Loucy (cell line): ENCODE measurements around the gene FNDC7.

Experiments used
- H2AFZ ChIP-seq: fragments of 200-600 bp; sonication (generic); 2 replicates; pipeline ENCODE4 v1.6.0; 2016; ENCODE audit warnings: antibody characterized with exemption, mild to moderate bottlenecking, low read length, moderate library complexity
- H3F3A ChIP-seq: fragments of 200-600 bp; 2 replicates; pipeline ENCODE4 v1.6.0; 2016; ENCODE audit warnings: antibody characterized with exemption, low read depth, mild to moderate bottlenecking
- H3K27me3 ChIP-seq: fragments of 200-600 bp; sonication (generic); 2 replicates; pipeline ENCODE4 v1.6.1; 2014; ENCODE audit warnings: low read length, mild to moderate bottlenecking; ENCODE audit not compliant: insufficient read depth, poor library complexity, severe bottlenecking
- H3K36me3 ChIP-seq: fragments of 200-600 bp; sonication (generic); 2 replicates; pipeline ENCODE4 v1.6.1; 2016; ENCODE audit warnings: low read length; ENCODE audit not compliant: insufficient read depth
- H3K4me1 ChIP-seq: fragments of 200-600 bp; sonication (generic); 2 replicates; pipeline ENCODE4 v1.5.1; 2014; ENCODE audit warnings: low read length, mild to moderate bottlenecking; ENCODE audit not compliant: insufficient read depth, poor library complexity, severe bottlenecking
- H3K4me2 ChIP-seq: fragments of 200-600 bp; sonication (generic); 2 replicates; pipeline ENCODE4 v1.6.0; 2014; ENCODE audit warnings: antibody characterized with exemption, low read length, low read depth, mild to moderate bottlenecking; ENCODE audit not compliant: poor library complexity, severe bottlenecking
- H3K4me3 ChIP-seq: fragments of 200-600 bp; sonication (generic); 2 replicates; pipeline ENCODE4 v1.5.1; 2014; ENCODE audit warnings: low read length, mild to moderate bottlenecking, mixed read lengths; ENCODE audit not compliant: poor library complexity, severe bottlenecking
- H3K79me2 ChIP-seq: fragments of 200-600 bp; sonication (generic); 2 replicates; pipeline ENCODE4 v1.6.1; 2014; ENCODE audit warnings: low read length; ENCODE audit not compliant: insufficient read depth
- H3K9ac ChIP-seq: fragments of 200-600 bp; sonication (generic); 2 replicates; pipeline ENCODE4 v1.6.0; 2014; ENCODE audit warnings: mild to moderate bottlenecking, low read depth, low read length, moderate library complexity; ENCODE audit not compliant: poor library complexity, severe bottlenecking
- H3K9me2 ChIP-seq: fragments of 200-600 bp; sonication (generic); replicated peaks from 2 replicates; pipeline ENCODE4 v1.6.1; 2016; ENCODE audit warnings: low read depth, low read length, mixed read lengths
- H3K9me3 ChIP-seq: fragments of 200-600 bp; sonication (generic); 2 replicates; pipeline ENCODE4 v1.6.1; 2014; ENCODE audit warnings: mild to moderate bottlenecking, antibody characterized with exemption, low read length, low read depth; ENCODE audit not compliant: insufficient read depth
- H4K20me1 ChIP-seq: fragments of 200-600 bp; sonication (generic); 2 replicates; pipeline ENCODE4 v1.6.0; 2014; ENCODE audit warnings: antibody characterized with exemption, low read length, mild to moderate bottlenecking; ENCODE audit not compliant: insufficient read depth, poor library complexity, severe bottlenecking
- CTCF ChIP-seq: fragments of 200-600 bp; sonication (generic); conservative IDR thresholded peaks from 2 replicates; pipeline ENCODE4 v1.5.1; 2014; ENCODE audit warnings: mild to moderate bottlenecking, antibody characterized with exemption, low read length
- EZH2phosphoT487 ChIP-seq: fragments of 200-600 bp; IDR thresholded peaks from 2 replicates; pipeline ENCODE4 v1.6.1; 2018; ENCODE audit warnings: antibody characterized with exemption, mild to moderate bottlenecking, moderate library complexity, borderline replicate concordance

The FNDC7 gene

GRCh38 chr1:108746382-108747170 is 33.9 kb downstream of the FNDC7 start, which contains the start of gene STXBP3:
Gene STXBP3, plus strand, starts transcription at chr1:108746674. Its CDS starts 64 bp downstream, at chr1:108746738.
- Histone ChIP-seq H2AFZ (peak within 1 kb of the TSS; percentile 93), H3K79me2 (peaks cover 42% of the 10 kb centered on the region), H3K9ac (peak within 1 kb of the TSS; percentile 84), H3K4me2 (peak within 1 kb of the TSS; percentile 87), H3K36me3 (no peaks in the 10 kb centered on the region), H4K20me1 (peaks cover 24% of the 10 kb centered on the region), H3K9me3 (no peaks in the 10 kb centered on the region), H3K9me2 (no peaks in the 10 kb centered on the region), H3K4me1 (peaks cover 30% of the 10 kb centered on the region), H3F3A (no peaks in the 10 kb centered on the region), H3K4me3 (peak within 1 kb of the TSS; percentile 96), H3K27me3 (no peaks in the 10 kb centered on the region)
- TF ChIP-seq EZH2phosphoT487 = no peak
- TF ChIP-seq CTCF = peak; percentile 96

- Histone ChIP-seq H3K4me1 (peaks cover 35% of the 10 kb centered on the region), H2AFZ (peak overlapping the region; percentile 88), H3K4me2 (peak overlapping the region; percentile 87), H3K36me3 (no peaks in the 10 kb centered on the region), H3K9ac (peak overlapping the region; percentile 84), H3K9me3 (no peaks in the 10 kb centered on the region), H3F3A (no peaks in the 10 kb centered on the region), H3K4me3 (peak overlapping the region; percentile 96), H3K79me2 (peaks cover 42% of the 10 kb centered on the region), H4K20me1 (peaks cover 30% of the 10 kb centered on the region), H3K27me3 (no peaks in the 10 kb centered on the region), H3K9me2 (no peaks in the 10 kb centered on the region)
- TF ChIP-seq EZH2phosphoT487 (no peak), CTCF (no peak)
Measured at GRCh38 chr1:108747171-108747850, 34.6 kb downstream of the FNDC7 start.

- Histone ChIP-seq H3K4me3 (peak overlapping the region; percentile 96), H4K20me1 (peaks cover 33% of the 10 kb centered on the region), H3F3A (no peaks in the 10 kb centered on the region), H3K27me3 (no peaks in the 10 kb centered on the region), H2AFZ (no peak overlapping the region), H3K9ac (peak overlapping the region; percentile 84), H3K79me2 (peaks cover 48% of the 10 kb centered on the region), H3K9me3 (no peaks in the 10 kb centered on the region), H3K36me3 (no peaks in the 10 kb centered on the region), H3K4me1 (peaks cover 38% of the 10 kb centered on the region), H3K4me2 (peak overlapping the region; percentile 87), H3K9me2 (no peaks in the 10 kb centered on the region)
- no peak for TF ChIP-seq EZH2phosphoT487
Measured at GRCh38 chr1:108747898-108748297, 35.2 kb downstream of the FNDC7 start.
